ENCODE results near the gene PITX2.

Gene PITX2

GRCh38 chr4:110626532-110627153, 3.8 kb upstream of the PITX2 start:
- TF ChIP-seq ZFX (IDR thresholded peaks at IDR 0.05; ENCODE audit: borderline replicate concordance) = no peak
- TF ChIP-seq, protein P1, sequence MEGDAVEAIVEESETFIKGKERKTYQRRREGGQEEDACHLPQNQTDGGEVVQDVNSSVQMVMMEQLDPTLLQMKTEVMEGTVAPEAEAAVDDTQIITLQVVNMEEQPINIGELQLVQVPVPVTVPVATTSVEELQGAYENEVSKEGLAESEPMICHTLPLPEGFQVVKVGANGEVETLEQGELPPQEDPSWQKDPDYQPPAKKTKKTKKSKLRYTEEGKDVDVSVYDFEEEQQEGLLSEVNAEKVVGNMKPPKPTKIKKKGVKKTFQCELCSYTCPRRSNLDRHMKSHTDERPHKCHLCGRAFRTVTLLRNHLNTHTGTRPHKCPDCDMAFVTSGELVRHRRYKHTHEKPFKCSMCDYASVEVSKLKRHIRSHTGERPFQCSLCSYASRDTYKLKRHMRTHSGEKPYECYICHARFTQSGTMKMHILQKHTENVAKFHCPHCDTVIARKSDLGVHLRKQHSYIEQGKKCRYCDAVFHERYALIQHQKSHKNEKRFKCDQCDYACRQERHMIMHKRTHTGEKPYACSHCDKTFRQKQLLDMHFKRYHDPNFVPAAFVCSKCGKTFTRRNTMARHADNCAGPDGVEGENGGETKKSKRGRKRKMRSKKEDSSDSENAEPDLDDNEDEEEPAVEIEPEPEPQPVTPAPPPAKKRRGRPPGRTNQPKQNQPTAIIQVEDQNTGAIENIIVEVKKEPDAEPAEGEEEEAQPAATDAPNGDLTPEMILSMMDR (IDR thresholded peaks at IDR 0.05) = no peak
- H3K27ac ChIP-seq = no peak overlapping the region

DNA sequence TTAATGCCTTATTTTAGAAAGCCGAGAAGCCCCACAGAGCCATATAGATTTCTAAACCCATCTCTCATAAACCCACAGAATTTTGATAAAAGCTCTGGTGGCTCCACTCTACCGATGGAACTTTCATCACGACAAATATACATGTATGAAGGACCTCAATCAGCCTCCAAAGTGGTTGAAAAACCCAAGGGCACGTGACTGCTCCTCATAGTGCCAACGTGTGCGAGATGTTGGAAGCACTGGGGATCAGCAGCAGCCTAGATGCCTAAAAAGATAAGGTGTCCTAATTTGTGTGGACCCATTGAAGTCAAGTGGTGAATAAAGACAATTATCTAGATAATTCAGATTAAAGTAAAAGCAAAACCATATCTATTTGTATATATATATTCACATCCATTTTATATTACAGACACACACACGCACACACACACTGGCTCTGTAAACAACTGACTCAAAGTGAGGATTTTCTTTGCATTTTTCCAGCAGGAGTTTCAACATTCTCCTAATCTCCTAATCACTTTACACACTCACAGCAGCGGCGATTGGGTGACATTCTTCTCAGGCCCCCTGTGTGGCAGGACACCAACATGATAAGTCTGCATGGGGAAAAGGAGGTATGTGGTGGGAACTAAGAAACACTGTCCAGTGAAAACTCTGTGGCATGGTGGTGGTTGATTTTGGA, 2.8 kb upstream of the PITX2 start:
- H3K27ac ChIP-seq = no peak overlapping the region
- TF ChIP-seq ZFX (IDR thresholded peaks at IDR 0.05; ENCODE audit: borderline replicate concordance) = no peak
- TF ChIP-seq, protein P1 (IDR thresholded peaks at IDR 0.05) = no peak

- TF ChIP-seq ZFX (IDR thresholded peaks at IDR 0.05; ENCODE audit: borderline replicate concordance) = no peak
- TF ChIP-seq, protein P1 (IDR thresholded peaks at IDR 0.05) = no peak
- no peak overlapping the region for H3K27ac ChIP-seq
Observed at GRCh38 chr4:110624904-110625494, 2.1 kb upstream of the PITX2 start.

DNA sequence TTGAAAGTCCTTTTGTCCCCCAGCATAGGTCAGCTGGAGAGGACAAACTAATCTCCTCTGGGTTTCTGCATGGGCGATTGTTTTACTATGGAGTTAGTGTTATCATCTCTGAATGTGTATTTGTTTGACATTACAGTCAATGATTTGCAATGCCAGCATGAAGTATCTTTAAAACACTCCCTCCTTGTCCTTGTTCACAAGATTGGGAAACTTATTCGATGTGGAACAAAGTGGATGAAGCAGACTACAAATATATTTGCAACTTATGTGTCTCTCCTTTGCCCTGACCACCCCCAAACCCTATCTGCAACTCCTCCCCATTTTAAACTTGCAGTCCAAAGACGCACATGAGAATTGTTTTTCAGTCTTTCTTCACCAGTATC, 1.5 kb upstream of the PITX2 start:
- H3K27ac ChIP-seq = no peak overlapping the region
- TF ChIP-seq, protein P1 (IDR thresholded peaks at IDR 0.05) = no peak
- no peak for TF ChIP-seq ZFX (IDR thresholded peaks at IDR 0.05; ENCODE audit: borderline replicate concordance)

GRCh38 chr4:110623718-110624397, 981 bp upstream of the PITX2 start:
- no peak overlapping the region for H3K27ac ChIP-seq

DNA sequence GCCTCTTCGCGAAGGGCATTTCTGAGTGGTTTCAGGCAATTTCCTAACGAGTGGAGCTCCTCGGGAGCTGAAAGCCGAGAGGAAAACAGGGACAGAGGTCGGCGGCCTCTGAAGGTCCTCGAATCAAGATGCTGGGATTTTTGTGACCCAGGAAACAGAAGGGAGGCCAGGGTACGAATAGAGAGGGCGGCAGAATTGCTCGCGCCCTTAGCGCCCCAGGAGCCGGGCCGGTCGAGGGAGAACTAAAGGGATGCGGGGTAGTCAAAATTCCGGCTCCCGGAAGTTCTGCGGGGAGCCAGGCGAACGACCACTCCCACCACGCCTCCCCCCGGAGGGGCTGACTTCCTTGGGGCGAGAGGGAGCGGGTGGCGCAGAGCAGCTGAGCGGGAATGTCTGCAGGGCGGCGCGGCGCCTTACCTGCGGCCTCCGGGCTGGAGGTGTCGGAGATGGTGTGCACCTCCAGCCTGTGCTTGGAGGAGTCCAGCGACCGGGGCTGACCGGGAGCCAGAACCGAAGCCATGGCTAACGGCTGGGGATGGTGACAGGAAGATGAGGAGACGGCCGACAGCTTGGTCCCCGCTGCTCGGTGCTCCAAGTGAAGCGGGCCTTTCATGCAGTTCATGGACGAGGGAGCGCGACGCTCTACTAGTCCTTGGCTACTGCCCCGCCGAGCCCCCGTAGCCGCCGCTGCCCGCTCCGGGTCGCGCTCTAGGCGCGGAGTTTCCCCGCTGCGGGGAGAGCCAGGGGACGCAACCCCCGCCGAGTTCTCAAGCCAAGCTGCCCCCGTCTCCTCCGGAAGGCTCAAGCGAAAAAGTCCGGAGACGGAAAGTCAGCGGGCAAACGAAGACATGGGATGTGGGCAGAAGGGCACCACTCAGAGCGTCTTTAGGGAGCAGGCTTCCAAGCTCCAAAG, 782 bp downstream of the PITX2 start:
- H3K27ac ChIP-seq = peak overlapping the region; percentile 67
- TF ChIP-seq ZFX (IDR thresholded peaks at IDR 0.05; ENCODE audit: borderline replicate concordance) = no peak
- TF ChIP-seq, protein P1 (IDR thresholded peaks at IDR 0.05) = no peak

More at GRCh38 chr4:110623718-110624397, 981 bp upstream of the PITX2 start:
- TF ChIP-seq, protein P1 (IDR thresholded peaks at IDR 0.05) = no peak
- no peak for TF ChIP-seq ZFX (IDR thresholded peaks at IDR 0.05; ENCODE audit: borderline replicate concordance)
